HEK293 (cell line): ENCODE measurements around the gene CCT8.

ENCODE experiments used
- CTCF ChIP-seq: fragments of 450-650 bp; formaldehyde crosslinking; IDR thresholded peaks from 2 replicates; pipeline ENCODE4 v1.5.1; 2016; ENCODE audit warnings: missing biosample characterization, missing genetic modification characterization
- ZNF521 ChIP-seq: fragments of 450-650 bp; formaldehyde crosslinking; IDR thresholded peaks from 2 replicates; pipeline ENCODE4 v1.5.1; 2017; ENCODE audit warnings: missing biosample characterization, mild to moderate bottlenecking, missing genetic modification characterization
- ZNF580 ChIP-seq: fragments of 450-650 bp; formaldehyde crosslinking; IDR thresholded peaks from 2 replicates; pipeline ENCODE4 v1.5.1; 2016; ENCODE audit warnings: missing biosample characterization, missing genetic modification characterization

- no peak for TF ChIP-seq ZNF580
- no peak for TF ChIP-seq CTCF (tag by site-specific recombination)
- no peak for TF ChIP-seq ZNF521 (tag by site-specific recombination)
These were observed 10.9 kb upstream of the CCT8 start for GRCh38 chr21:29084372-29084771.
